Activated CD8-positive, alpha-beta memory T cell treated with anti-CD3 and anti-CD28 coated beads, Interleukin-2, amount 10 ng/mL, durations not matched to agents 7 days and 5 days (primary cell): ENCODE measurements around the gene NUDCD2. TPM values are rescaled to one million over a fixed set of nuclear protein-coding genes. Genes with fewer than 3 reads are reported as not detected.
A peak's percentile ranks its signal among the peaks of the same experiment; 100 is the strongest.

Experiments used
- ATAC-seq: fragments of 150-1000 bp; cut with Tn5 transposase; one replicate; pipeline ENCODE4 v1.10.0; 2021; ENCODE audit warnings: moderate library complexity
- CTCF ChIA-PET: fragments of 350-600 bp; sonication (Branson Sonifier 250); formaldehyde crosslinking; loops from one replicate; lab custom pipeline; 2021; ENCODE audit warnings: antibody characterized with exemption; lab: Charles Lee
- DNase-seq: peaks from one replicate; pipeline ENCODE4 v3.0.0-alpha.2; 2020
- H3K27ac Mint-ChIP-seq: one replicate; pipeline ENCODE4 v1.8.0; 2021; ENCODE audit warnings: mild to moderate bottlenecking, mixed read lengths
- H3K27me3 Mint-ChIP-seq: one replicate; pipeline ENCODE4 v1.8.0; 2021; ENCODE audit warnings: mixed read lengths
- H3K36me3 Mint-ChIP-seq: one replicate; pipeline ENCODE4 v1.8.0; 2021; ENCODE audit warnings: mild to moderate bottlenecking, mixed read lengths
- H3K4me1 Mint-ChIP-seq: one replicate; pipeline ENCODE4 v1.8.0; 2021; ENCODE audit warnings: mixed read lengths
- H3K4me3 Mint-ChIP-seq: one replicate; pipeline ENCODE4 v1.8.0; 2021; ENCODE audit warnings: mild to moderate bottlenecking, moderate library complexity, mixed read lengths
- H3K9me3 Mint-ChIP-seq: one replicate; pipeline ENCODE4 v1.8.0; 2022; ENCODE audit warnings: low read depth, mixed read lengths
- total RNA-seq, 2 experiments: library from RNA; stranded (reverse); gene quantifications; one replicate each; pipeline ENCODE4 v1.2.3, GENCODE V29; 2021

Gene NUDCD2
- total RNA-seq, 2 experiments from 2014 or later, result 42.7 to 43.9 TPM

DNA sequence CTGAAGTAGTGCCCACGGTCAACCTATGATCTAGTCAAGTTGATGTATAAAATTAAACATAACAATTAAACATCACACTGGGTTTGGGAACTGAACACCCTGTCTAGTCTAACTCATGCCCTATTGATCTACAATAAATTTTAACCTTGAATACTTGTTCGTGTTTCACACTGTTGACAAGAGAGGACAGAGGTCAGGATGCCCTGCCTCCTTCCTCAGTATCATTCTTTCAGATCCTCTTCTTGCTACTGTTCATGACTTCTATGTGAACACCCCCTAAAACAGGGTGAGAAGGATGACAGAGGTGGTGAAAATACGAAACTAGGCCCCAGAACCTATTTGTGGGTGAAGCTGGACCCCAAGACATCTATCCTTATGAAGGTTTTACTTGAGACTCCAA lies 37.4 kb upstream of the NUDCD2 start:
- peaks cover 15% of the 10 kb centered on the region for H3K36me3 Mint-ChIP-seq
- ATAC-seq (no peak), DNase-seq (no peak)
- CTCF ChIA-PET, result no interaction called here
- no peak overlapping the region for H3K27ac Mint-ChIP-seq
- H3K27me3 Mint-ChIP-seq, result no peaks in the 10 kb centered on the region
- H3K4me1 Mint-ChIP-seq, result no peaks in the 10 kb centered on the region
- H3K9me3 Mint-ChIP-seq, result no peaks in the 10 kb centered on the region
- H3K4me3 Mint-ChIP-seq, result no peak overlapping the region

- Mint-ChIP-seq H3K27me3 (no peaks in the 10 kb centered on the region), H3K27ac (no peak overlapping the region), H3K36me3 (peaks cover 21% of the 10 kb centered on the region), H3K9me3 (no peaks in the 10 kb centered on the region), H3K4me3 (no peak overlapping the region), H3K4me1 (no peaks in the 10 kb centered on the region)
- no peak for ATAC-seq
- CTCF ChIA-PET, result no interaction called here
- DNase-seq, result no peak
Observed at GRCh38 chr5:163496286-163496685, 36.4 kb upstream of the NUDCD2 start.

GRCh38 chr5:163489745-163490075 lies 29.8 kb upstream of the NUDCD2 start:
- Mint-ChIP-seq H3K4me1 (peaks cover 3% of the 10 kb centered on the region), H3K27me3 (no peaks in the 10 kb centered on the region), H3K9me3 (no peaks in the 10 kb centered on the region), H3K4me3 (no peak overlapping the region), H3K27ac (no peak overlapping the region), H3K36me3 (peaks cover 59% of the 10 kb centered on the region)
- CTCF ChIA-PET, result interaction anchor here (1.0 to 1.4 kb wide), 3 partner anchors 10 to 48 kb away, joined by 3 to 4 read pairs (median 3); no protein-coding TSS in a partner anchor
- no peak for ATAC-seq
- no peak for DNase-seq

- no peak overlapping the region for H3K27ac Mint-ChIP-seq
- no peaks in the 10 kb centered on the region for H3K27me3 Mint-ChIP-seq
- no peaks in the 10 kb centered on the region for H3K9me3 Mint-ChIP-seq
- DNase-seq, result no peak
- no peak for ATAC-seq
- CTCF ChIA-PET, result interaction anchor here (1.0 to 1.7 kb wide), 5 partner anchors 10 to 47 kb away, joined by 3 to 7 read pairs (median 4); no protein-coding TSS in a partner anchor
- peaks cover 3% of the 10 kb centered on the region for H3K4me1 Mint-ChIP-seq
- peaks cover 61% of the 10 kb centered on the region for H3K36me3 Mint-ChIP-seq
- no peak overlapping the region for H3K4me3 Mint-ChIP-seq
Observed at GRCh38 chr5:163489055-163489744, 29.3 kb upstream of the NUDCD2 start.

DNA sequence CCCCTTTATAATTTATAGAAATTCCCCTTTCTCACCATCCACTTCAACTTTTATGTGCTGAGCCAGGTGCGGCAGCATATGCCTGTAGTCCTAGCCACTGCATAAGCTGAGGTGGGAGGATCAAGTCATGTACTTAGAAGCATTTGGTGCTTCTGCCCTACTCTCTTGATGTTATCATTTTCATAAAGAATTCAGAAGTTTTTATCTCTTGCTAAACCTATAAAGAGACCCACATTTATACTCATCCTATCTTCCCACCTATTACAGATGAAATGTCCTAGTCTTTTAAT lies 19.0 kb upstream of the NUDCD2 start:
- Mint-ChIP-seq H3K4me1 (peaks cover 6% of the 10 kb centered on the region), H3K4me3 (no peak overlapping the region), H3K27me3 (no peaks in the 10 kb centered on the region), H3K9me3 (no peaks in the 10 kb centered on the region), H3K36me3 (peaks cover 72% of the 10 kb centered on the region), H3K27ac (no peak overlapping the region)
- CTCF ChIA-PET, result interaction anchor here (1.2 kb wide), 1 partner anchor 10 kb away, joined by 3 read pairs; no protein-coding TSS in a partner anchor
- ATAC-seq, result no peak
- DNase-seq, result no peak

DNA sequence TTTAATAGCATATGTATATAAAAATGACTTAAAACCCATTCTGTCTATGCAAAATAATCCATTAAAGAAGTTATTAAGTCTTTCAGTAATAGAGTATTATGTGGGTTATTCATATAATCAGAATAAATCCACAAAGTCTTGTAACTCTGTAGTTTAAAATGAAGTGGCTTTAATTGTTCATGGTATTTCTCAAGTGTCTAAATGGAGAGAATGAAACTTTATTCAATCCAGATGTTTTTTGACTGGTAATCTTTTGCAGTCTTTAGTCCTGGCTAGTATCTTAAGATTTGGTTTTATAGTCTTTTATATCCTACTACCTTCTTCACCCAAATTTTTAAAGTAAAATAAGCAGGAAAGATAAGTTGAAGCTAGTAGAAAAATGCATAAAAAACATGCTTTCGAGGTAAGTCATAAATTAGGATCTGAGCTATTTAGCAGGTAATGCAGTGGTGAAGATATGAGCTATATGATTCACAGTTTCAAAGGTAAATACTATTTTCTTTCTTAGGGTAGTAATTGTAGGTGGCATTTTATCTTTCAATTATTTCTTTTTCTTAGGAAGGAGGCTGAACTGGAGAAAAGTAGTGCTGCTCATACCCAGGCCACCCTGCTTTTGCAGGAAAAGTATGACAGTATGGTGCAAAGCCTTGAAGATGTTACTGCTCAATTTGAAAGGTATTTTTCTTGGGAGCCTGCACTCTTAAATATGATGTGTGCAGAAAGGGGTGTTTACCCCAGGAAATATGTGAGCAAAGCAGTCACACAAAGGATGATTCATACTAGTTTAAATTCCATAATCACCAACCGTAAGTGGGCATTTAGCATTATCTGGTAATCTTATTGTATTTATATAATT lies 18.5 kb upstream of the NUDCD2 start:
- CTCF ChIA-PET, result interaction anchor here (1.1 to 1.2 kb wide), 3 partner anchors 11 to 16 kb away, joined by 3 to 4 read pairs (median 4); no protein-coding TSS in a partner anchor
- ATAC-seq, result no peak
- peaks cover 6% of the 10 kb centered on the region for H3K4me1 Mint-ChIP-seq

GRCh38 chr5:163475411-163475810 lies 15.5 kb upstream of the NUDCD2 start:
- Mint-ChIP-seq H3K4me3 (no peak overlapping the region), H3K4me1 (peaks cover 2% of the 10 kb centered on the region), H3K27ac (no peak overlapping the region), H3K27me3 (no peaks in the 10 kb centered on the region), H3K9me3 (no peaks in the 10 kb centered on the region), H3K36me3 (peaks cover 69% of the 10 kb centered on the region)
- CTCF ChIA-PET, result interaction anchor here (0.6 kb wide), 1 partner anchor 166 kb away, joined by 3 read pairs; no protein-coding TSS in a partner anchor
- DNase-seq (no peak), ATAC-seq (no peak)

More for the DNA sequence above, 18.5 kb upstream of the NUDCD2 start:
- no peaks in the 10 kb centered on the region for H3K27me3 Mint-ChIP-seq
- no peaks in the 10 kb centered on the region for H3K9me3 Mint-ChIP-seq
- H3K27ac Mint-ChIP-seq, result no peak overlapping the region
- no peak for DNase-seq
- no peak overlapping the region for H3K4me3 Mint-ChIP-seq
- peaks cover 72% of the 10 kb centered on the region for H3K36me3 Mint-ChIP-seq

- Mint-ChIP-seq H3K9me3 (no peaks in the 10 kb centered on the region), H3K36me3 (peaks cover 67% of the 10 kb centered on the region), H3K4me3 (no peak overlapping the region), H3K4me1 (no peaks in the 10 kb centered on the region), H3K27me3 (no peaks in the 10 kb centered on the region), H3K27ac (no peak overlapping the region)
- CTCF ChIA-PET, result interaction anchor here (0.7 to 2.2 kb wide), 4 partner anchors 8 to 32 kb away, joined by 3 to 9 read pairs (median 4); partner anchors contain the start of gene MAT2B
- no peak for ATAC-seq
- DNase-seq, result no peak
Observed at GRCh38 chr5:163473635-163474243, 13.8 kb upstream of the NUDCD2 start.

DNA sequence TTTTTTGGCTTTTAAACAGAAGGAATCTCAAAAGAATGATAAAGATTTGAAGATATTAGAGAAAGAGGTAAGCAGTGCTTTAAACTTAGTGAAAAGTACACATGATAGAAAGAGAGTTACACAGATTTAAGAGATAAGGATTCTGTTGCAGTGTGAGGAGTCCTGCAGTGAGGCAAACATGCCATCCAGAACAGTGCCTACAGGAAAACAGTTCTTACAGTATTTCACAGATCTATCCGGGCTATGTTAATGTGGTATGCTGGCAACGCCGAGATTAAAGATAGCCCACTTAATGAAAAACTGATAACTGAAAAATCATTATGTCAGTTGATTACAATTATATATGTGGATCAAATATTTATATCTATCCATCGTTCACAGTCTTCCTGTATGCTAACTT lies 7.8 kb upstream of the NUDCD2 start:
- Mint-ChIP-seq H3K4me3 (no peak overlapping the region), H3K36me3 (peaks cover 51% of the 10 kb centered on the region), H3K27me3 (no peaks in the 10 kb centered on the region), H3K4me1 (peaks cover 18% of the 10 kb centered on the region), H3K27ac (peak overlapping the region; percentile 40), H3K9me3 (no peaks in the 10 kb centered on the region)
- no peak for DNase-seq
- CTCF ChIA-PET, result no interaction called here
- no peak for ATAC-seq

DNA sequence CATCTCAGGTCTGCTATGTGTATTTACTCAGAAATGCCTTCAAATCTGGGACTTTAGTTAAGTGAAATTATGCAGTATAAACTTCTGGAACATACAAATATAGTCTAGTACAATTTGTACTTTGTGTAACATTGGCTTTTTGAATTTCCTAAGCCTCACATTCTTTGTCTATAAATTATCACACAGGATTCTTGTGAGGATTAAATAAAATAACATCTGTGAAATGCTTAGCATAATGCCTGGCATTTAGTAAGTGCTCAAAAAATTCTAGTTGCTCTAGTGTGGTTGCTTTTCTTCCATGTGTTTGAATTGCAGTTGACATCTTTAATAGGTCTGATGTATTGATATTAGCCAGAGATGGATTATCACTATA lies 3.1 kb upstream of the NUDCD2 start:
- H3K4me1 Mint-ChIP-seq, result peaks cover 27% of the 10 kb centered on the region
- peak overlapping the region; percentile 100 for H3K27ac Mint-ChIP-seq
- CTCF ChIA-PET, result interaction anchor here (0.8 to 1.0 kb wide), 2 partner anchors 8 to 15 kb away, joined by 3 to 4 read pairs; no protein-coding TSS in a partner anchor
- peak overlapping the region; percentile 15 for H3K4me3 Mint-ChIP-seq
- ATAC-seq (no peak), DNase-seq (no peak)
- peaks cover 30% of the 10 kb centered on the region for H3K36me3 Mint-ChIP-seq
- no peaks in the 10 kb centered on the region for H3K9me3 Mint-ChIP-seq
- H3K27me3 Mint-ChIP-seq, result peaks cover 3% of the 10 kb centered on the region

GRCh38 chr5:163460562-163461171 lies 765 bp upstream of the NUDCD2 start, which contains the start of gene HMMR:
HMMR (plus strand) TSS chr5:163460632; CDS start chr5:163460693, 61 bp downstream.
- Mint-ChIP-seq H3K4me3 (peak within 1 kb of the TSS; percentile 98), H3K36me3 (peaks cover 32% of the 10 kb centered on the region), H3K27me3 (peaks cover 3% of the 10 kb centered on the region), H3K27ac (peak within 1 kb of the TSS; percentile 100), H3K4me1 (peaks cover 42% of the 10 kb centered on the region), H3K9me3 (no peaks in the 10 kb centered on the region)
- no peak for ATAC-seq
- DNase-seq, result no peak
- CTCF ChIA-PET, result interaction anchor here (0.9 to 4.4 kb wide), 8 partner anchors 10 to 52 kb away, joined by 3 to 27 read pairs (median 4); partner anchors contain the start of genes CCNG1 and MAT2B

DNA sequence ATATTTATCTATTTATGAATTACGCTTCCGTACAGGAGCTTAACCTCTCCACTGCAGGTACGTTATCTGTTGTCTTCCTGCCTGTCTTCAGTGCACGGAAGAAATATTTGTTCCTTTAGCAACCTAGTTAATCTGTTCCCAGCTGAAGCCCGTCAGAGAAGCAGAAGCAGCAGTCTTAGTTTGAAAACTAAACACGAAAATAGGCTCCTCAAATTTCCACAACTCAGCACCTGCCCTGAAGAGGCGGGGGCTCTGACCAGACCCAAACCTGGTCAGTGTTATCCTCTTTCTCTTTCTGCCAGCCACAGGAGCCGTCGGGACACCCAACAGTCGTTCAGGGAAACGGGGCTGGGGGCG lies 462 bp downstream of the NUDCD2 start:
- Mint-ChIP-seq H3K36me3 (peaks cover 36% of the 10 kb centered on the region), H3K4me1 (peaks cover 43% of the 10 kb centered on the region), H3K27ac (peak overlapping the region; percentile 100), H3K27me3 (peaks cover 3% of the 10 kb centered on the region), H3K9me3 (no peaks in the 10 kb centered on the region), H3K4me3 (peak overlapping the region; percentile 98)
- ATAC-seq, result no peak
- no peak for DNase-seq
- CTCF ChIA-PET, result interaction anchor here (0.6 to 4.4 kb wide), 10 partner anchors 17 to 59 kb away, joined by 3 to 27 read pairs (median 5); partner anchors contain the start of genes CCNG1 and MAT2B
